GM10248 (cell line): ENCODE results near the gene IZUMO4.

Experiments used
- CTCF ChIA-PET: fragments of 300-600 bp; sonication (Branson Sonifier 250); formaldehyde crosslinking; extraction: SDS; loops from one replicate; lab custom pipeline; 2021; ENCODE audit warnings: antibody characterized with exemption; lab: Yijun Ruan, JAX
- POLR2A ChIA-PET: fragments of 350-650 bp; sonication (Branson Sonifier 250); formaldehyde crosslinking; extraction: SDS; loops from one replicate; lab custom pipeline; 2020; ENCODE audit warnings: antibody characterized with exemption; lab: Yijun Ruan, JAX
- DNase-seq: peaks from one replicate; pipeline ENCODE4 v3.0.0; 2012; ENCODE audit errors: extremely low spot score
- CTCF ChIP-seq: IDR thresholded peaks from 2 replicates; pipeline ENCODE4 v1.5.1; 2012; ENCODE audit warnings: mild to moderate bottlenecking, low read depth; ENCODE audit errors: extremely low read depth, missing control alignments, control extremely low read depth

The IZUMO4 gene

DNA sequence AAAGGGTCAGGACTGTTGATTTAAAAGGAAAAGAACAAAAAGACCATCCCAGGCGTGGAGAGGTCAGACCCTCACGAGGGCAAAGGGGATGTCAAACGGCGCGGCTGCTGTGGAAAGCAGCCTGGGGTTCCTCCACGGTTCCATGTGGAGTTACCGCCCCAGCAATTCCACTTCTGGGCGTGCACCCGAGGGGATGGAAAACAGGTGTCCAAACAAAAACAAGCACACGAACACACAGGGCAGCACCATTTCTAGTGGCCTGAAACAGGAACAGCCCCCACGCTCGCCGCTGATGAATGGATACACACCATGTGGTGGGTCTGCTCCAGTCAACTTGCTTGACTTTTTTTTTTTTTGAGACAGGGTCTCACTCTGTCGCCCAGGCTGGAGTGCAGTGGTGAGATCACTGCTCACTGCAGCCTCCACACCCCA lies 43.4 kb downstream of the IZUMO4 start:
- CTCF ChIA-PET = interaction anchor here (1.6 kb wide), 1 partner anchor 16 kb away, joined by 5 read pairs; no protein-coding TSS in a partner anchor
- POLR2A ChIA-PET = no interaction called here
- DNase-seq = no peak
- TF ChIP-seq CTCF = no peak

- TF ChIP-seq CTCF = no peak
- ChIA-PET CTCF (interaction anchor here (1.2 to 1.7 kb wide), 2 partner anchors 9 to 14 kb away, joined by 3 read pairs; partner anchors contain the start of gene AP3D1), POLR2A (interaction anchor here (0.6 kb wide), 1 partner anchor 46 kb away, joined by 4 read pairs; no protein-coding TSS in a partner anchor)
- no peak for DNase-seq
Observed at GRCh38 chr19:2142173-2142829, 45.6 kb downstream of the IZUMO4 start.

DNA sequence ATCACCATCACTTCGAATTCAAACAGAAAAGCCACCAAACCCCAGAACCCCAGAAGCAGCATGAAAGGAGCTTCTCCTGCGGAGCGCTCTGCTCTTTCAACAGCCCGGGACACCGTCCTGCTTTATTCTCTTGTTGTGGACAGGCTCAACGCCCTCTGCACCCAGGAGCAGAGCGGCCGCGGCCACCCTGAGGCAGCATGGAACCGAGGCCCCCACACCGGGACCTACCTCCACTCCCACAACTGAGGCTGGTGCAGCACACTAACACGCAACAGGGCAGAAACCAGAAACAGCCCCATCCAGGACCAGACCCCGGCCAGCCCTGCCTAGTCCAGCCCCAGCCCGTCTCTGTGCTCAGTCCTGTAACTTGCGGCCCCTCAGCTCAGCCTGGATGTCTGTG lies 47.5 kb downstream of the IZUMO4 start:
- DNase-seq = no peak
- ChIA-PET POLR2A (no interaction called here), CTCF (no interaction called here)
- TF ChIP-seq CTCF = no peak

DNA sequence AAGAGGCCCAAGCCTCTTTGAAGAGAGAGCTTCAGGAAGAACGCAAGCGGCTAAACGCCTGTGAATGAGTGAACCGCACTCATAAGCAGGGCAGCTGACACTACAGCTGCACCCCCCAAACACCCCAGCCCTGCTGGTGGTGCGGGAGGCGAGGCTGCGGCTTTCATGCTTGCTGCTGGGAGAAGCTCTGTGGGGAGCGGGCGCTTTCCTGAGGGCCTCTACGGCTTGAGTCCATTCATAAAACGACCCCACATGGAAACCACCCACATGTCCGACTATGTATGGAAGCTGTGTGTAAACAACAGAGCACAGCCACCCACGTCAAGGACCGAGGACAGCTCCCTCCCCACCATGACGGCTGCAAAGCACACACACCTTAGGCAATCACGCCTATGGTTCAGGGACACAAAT lies 49.1 kb downstream of the IZUMO4 start:
- TF ChIP-seq CTCF = no peak
- CTCF ChIA-PET = interaction anchor here (1.6 kb wide), 1 partner anchor 10 kb away, joined by 8 read pairs; no protein-coding TSS in a partner anchor
- DNase-seq = no peak
- POLR2A ChIA-PET = interaction anchor here (0.6 to 0.8 kb wide), 3 partner anchors 85 to 249 kb away, joined by 7 to 9 read pairs (median 9); no protein-coding TSS in a partner anchor

DNA sequence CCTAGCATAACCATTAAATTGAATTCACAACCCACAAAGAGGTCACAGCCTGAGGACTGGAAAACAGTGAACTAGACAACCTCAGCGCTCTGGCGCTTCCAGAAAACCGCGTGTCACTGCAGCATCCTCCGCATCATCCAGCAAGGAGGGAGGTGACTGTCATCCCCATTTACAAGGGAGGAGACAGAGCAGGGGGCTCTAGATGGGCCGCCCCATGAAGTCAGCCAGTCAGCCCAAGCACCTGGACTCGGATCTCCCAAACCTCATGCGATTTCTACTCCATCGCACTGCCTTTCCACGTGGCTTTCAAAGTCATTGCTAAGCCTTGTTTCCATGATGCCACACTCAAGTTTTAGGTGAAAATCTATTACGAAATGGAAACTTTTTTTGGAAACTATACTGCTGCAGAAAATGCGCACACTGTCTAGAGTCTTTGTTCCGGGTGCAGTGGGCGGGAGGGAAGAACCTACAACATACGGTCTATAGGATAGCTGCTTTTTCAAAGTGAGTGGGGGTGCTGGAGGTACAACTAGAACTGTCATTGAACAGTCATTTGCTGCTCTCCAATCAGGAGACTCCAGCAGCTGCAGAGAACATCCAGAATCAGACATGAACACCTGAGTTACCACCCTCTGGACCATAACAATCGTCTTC lies 51.9 kb downstream of the IZUMO4 start:
- POLR2A ChIA-PET = no interaction called here
- TF ChIP-seq CTCF = no peak
- no peak for DNase-seq
- CTCF ChIA-PET = interaction anchor here (1.3 kb wide), 1 partner anchor 129 kb away, joined by 3 read pairs; no protein-coding TSS in a partner anchor
